NCI-H82 treated with DMSO at 0.1 percent for 48 hours (cell line): Measurements from ENCODE around the gene SLC8A3.

Experiments
- DNase-seq: peaks from one replicate; lab custom pipeline; 2025; ENCODE audit not compliant: unreplicated experiment; lab: John Stamatoyannopoulos, UW

Gene SLC8A3

DNA sequence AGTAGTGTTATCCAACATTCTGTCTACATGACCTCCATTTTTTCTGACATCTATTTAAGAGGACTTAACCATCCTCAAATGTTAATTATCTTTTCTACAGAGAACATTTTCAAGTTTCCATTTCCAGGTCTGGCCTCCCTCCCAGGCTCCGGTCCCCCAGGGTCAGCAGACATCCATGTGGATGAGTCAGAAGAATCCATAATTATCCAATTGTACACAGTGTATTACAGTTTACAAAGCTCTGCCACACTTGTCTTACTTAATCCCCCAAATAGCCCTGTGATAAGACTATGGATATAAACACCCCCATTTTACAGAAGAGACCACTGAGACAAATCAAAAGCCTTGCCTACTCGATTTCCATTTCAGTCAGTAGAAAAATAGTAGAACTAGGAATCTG, 65.0 kb downstream of the SLC8A3 start:
- no peak for DNase-seq

DNA sequence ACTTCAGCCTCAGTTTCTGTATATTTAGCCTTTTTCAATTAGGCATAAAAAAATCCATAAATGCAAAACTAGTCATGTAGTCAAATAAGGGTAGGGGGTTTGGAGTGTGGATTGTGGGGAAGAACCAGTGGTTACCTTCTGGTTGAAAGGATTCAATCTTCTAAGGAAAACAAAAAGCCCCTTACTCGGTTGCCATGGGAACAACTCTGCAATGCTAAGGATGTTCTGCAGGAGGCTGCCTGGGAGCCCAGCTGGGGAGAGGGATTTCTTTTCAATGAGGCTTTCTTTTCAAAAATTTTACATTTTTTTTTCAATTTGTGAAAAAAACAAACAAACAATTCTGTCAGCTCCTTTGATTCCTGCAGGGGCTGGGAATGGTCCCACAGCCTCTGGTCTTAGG, 67.2 kb downstream of the SLC8A3 start:
- DNase-seq = no peak

DNA sequence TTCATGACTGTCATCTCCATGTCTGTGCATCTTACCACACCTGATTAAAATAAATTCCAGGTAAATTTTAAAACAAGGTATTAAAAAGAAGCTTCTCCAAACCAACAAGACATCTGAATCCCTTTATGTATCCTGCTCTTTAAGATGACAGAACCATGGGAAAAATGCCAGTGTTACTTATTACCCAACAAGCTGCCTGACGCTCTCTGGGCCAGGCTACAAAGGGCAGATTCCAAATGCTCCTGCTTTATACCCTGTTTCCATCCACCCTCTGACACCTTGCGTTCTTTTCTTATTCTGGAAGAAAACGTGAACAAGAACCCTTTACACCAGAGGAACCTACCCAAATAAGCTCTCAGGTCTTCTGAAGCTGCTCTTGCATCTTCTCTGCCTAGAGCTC, 70.7 kb downstream of the SLC8A3 start:
- DNase-seq = no peak

DNA sequence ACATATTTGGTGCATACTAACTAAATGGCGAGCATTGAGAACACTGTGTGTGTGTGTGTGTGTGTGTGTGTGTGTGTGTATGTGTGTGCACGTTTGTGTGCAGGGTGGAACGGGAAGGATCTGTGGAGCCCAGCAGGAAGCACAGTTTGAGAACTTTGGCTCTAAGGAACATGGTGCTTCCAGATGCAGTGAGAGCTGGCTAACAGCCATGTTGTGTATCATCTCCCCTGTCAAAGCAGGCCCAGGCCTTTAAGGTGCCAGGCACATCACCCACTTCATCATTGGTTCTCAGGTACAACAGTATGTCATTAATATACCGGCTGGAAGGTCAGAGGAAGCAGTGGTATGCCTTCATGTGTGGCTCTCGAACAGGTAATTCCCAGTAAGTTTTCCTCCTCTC, 72.5 kb downstream of the SLC8A3 start:
- DNase-seq = no peak

DNA sequence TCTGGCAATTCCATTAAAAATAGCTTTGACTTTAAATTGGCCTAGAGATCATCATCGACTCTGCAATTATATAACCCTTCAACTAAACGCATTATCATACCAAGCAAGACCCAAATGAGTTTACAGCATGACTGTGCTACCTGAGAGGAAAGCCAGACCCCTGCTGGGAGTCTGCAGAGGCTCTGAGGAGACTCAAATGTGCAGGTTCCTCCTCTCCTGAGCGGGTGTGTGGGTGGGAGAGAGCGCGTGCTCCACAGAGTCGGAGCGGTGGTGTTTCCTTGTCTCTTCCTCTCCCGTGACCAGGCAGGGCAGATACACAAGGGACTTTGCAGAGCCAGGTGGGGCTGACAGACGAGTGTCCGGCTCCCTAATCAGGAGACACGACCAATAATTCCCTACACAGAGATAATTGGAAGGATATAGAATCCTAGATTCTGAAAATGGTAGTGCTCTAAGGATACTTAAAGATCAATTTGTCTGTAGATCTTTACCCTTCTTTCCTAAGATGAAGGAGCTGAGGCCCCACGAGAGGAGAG, 74.1 kb downstream of the SLC8A3 start:
- DNase-seq = no peak

DNA sequence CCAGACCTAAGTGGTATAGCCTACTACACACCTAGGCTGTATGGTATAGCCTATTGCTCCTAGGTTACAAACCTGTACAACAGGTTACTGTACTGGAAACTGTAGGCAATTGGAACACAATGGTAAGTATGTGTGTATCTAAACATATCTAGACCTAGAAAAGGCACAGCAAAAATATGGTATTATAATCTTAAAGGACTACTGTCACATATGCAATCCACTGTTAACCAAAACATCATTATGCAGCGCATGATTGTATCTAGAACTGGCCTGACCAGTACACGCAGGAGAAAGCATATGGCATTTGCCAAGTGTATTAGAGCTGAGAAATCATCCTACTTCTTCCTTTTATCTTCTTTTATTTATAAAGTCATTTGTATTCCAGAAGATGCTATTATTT, 75.5 kb downstream of the SLC8A3 start:
- DNase-seq = no peak

DNA sequence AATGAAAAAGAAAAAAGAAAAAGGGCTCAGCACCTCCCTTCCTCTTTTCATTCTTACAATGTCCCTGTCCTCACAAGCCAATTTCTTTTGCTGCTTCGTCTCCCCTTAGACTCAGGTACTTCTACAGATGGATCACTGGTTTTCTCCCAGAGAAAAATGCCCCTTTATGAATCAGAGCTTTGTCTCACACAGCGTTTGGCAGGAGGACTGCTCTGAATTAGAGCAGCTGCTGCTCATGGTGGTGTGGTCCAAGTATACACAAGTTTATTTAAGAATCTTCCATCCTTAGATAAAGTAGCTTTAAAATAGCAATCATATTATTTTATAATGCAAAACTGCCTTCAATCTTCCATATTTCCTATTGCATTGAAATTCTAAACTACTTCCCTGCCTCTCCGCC, 80.3 kb downstream of the SLC8A3 start:
- no peak for DNase-seq

DNA sequence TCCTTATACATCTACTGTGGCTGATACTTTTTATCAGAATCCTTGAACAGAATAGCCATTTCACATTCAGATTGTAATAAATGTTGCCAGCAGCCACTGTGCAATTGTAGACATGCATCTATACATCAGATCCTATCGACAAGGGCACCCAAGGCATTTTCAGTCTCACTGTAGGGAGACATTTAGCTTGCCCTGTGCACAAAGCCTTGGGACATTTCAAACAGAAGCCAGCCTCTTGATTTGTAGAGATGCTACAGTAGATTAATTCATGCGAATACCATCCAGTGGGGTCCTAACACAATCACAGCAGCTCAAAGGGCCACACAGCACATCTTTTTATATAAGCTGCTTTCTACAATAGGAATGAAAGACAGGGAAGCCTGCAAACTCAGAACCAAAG, 81.4 kb downstream of the SLC8A3 start:
- no peak for DNase-seq

DNA sequence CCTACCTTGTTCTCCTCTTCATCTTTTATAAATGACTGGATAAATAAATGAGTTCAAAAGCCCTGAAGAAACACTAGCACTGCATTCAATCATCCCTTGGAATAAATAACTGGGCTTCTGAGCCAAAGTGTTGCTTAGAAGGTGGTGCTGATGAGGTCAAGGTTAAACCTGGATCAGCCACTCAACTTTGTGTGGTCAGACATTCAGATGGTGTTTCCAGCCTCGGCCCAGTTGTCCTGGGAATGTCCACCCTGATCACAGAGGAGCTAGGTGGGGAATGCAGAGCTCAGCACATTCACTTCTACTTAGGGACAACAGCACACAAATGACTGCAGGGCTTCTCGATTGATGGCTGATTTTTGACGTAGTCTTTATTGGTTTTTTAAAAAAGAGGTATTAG, 88.7 kb downstream of the SLC8A3 start:
- no peak for DNase-seq

DNA sequence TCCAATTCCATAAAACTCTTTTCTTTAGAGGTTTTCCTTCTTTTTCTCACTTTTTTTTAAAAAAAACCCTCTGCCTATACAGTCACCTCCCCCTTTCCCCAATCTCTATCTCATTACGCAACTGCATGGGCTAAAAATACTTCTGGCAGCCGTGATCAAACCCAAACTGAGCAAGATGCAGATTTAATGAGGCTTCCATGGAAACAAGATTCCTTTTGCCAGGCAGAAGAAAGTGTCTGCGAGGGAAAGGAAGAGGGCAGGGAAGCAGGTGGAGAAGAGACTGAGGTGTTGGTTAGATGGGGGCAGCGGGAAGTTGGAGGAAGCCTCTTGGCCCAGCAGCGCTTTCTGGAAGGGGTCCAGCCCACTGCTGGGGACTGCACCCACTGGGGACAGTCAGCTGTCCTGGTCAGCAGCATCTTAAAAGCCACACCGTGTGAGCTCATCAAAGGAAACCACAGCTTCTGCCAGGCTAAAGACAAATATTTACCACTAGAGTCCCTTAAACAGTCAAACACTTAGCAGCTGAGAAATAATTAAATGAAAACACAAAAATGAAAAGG, 90.4 kb downstream of the SLC8A3 start:
- DNase-seq = no peak

DNA sequence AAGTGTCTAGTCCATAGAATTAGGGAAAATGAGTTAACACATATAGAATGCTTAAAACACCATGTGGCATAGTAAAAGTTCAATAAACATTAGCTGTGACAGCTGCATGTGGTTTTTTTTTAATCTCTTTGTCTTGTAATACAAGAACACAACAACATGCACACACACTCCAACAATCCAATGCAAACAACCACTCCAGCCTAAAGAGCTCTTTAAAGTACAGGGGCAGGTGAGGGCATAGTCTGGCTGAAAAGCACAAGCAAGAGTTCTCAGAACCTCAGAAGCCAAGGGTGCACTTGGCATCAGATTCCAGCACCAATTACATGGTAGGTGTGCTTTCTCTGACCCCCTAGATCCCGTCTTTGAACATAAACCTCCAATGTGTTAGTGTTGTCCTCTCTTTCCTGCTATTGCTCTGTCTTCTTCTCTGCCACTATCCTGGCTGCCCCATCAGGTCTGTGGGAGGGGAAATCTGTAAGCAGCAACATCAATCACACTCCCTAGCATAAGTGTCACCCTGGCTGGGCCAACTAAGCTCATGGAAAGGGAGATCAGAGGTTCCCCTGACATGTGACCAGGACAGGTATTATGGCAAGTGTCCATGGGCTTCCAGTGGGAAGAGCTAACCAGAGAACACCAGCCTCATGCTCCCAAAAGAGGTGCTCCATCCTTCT, 91.0 kb downstream of the SLC8A3 start:
- no peak for DNase-seq

DNA sequence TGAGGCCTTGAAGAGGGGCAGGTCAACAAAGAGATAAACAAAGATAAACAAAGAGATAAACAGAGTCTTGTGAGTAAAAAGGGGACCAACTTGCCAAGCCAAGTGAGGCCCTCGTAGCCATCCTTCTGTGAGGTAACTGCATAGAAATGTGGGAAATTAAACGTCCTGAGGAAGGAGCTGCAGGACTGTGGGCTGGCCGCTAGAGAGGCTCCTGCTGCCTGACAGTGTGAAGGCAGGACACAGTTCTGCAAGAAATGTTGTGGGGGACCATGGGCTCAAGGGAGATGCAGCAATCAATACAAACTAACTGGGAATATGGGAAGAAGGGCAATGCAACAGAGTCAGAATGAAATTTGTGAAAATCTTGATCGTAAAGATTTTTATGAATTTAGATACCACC, 91.9 kb downstream of the SLC8A3 start:
- DNase-seq = no peak

DNA sequence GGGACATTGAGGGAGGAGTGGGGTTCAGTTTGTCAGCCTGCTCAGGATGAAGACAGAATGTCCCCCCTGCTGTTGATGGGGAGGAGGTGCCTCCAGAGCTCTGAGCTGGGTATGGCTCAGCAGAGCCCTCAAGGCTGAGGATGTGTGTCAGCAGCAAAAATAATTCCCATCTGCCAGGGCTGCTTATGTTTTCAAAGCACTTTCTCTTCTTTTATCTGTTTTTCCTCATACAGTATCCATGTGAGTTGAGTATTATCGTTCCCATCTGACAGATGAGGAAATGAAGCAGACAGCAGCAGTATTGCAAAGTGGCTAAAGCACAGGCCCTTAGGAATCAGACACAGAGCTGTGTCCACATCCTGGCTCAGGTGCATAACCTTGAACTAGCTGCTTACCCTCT, 94.1 kb downstream of the SLC8A3 start:
- no peak for DNase-seq

DNA sequence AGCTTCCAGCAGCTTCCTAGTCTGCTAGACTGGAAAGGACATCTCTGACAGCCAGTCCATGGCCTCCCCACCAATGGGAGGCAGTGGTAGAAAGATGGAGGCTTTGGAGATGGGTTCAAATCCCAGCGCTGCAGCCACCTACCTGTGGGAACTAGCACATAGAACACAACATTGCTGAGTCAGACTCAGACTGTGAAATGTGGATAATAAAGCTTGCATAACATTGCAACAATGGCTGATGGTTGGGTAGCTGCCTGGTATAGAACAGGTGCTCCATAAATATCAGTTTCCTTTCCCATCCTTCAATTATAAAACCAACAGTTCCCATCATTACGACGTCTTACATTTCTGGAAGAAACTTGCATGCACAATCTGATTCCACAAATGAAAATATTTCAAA, 94.6 kb downstream of the SLC8A3 start:
- DNase-seq = no peak

DNA sequence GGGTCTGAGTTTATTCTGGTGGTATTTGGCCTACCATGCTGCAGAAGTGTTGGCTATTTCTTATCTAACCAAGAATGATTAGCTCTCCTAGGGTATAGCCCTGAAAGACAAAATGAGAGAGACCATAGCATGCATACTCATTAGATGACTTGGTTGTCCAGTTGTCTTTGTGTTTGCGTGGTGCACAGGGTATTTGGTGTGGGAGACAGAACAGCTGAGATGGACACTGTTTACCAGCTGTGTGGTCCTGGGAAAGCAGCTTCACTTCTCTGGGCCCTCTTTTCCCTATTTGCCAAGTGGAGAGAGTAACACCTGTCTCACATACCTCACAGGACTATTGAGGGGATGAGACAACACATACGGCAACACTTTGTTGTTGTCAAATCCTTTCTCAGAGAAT, 95.6 kb downstream of the SLC8A3 start:
- DNase-seq = no peak

DNA sequence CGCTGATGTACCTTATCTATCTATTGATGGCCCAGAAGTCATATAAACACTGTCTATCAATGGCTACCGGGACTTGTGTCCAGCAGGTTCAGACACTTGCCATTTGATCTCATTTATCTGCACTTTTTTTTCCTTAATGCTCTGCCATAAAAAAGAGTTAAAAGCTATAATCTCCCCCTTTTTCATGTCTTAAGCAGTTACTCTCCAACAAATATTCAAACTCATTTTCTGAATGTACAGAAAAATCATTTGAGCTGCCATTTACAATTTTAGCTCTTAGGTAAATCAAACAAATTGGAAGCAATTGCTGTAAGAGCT, 101.4 kb downstream of the SLC8A3 start:
- no peak for DNase-seq

DNA sequence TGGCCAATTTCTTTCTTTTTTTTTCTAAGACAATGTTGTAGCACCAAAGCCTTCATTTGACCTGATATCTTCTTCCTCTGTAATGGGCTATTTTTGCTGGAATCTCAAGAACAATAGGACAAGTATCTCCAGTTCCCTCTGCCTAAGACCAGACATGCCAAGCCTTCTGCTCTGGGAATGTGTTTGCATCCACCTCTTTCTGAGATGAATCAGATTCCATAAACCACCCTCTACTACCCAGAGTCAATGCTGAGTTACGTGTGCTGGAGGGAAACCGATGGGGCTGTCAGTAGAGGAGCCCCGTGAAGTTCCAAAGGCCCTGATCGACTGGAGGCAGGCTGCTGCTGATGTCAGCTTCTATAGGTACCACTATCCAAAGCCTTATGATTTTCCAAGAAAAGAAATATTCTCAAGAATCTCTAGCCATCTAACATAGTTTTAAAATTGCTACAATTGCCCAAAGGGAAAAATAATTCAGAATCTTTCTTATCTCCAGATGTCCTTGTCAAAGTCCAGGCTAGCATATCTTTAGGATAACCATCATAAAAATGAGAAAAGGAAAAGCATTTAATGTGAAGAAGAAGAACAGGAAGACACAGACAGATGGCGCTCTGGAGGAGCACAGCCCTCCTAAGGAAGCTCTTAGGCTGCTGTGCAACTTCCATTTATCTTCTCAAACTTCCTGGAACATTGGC, 101.9 kb downstream of the SLC8A3 start:
- DNase-seq = no peak

DNA sequence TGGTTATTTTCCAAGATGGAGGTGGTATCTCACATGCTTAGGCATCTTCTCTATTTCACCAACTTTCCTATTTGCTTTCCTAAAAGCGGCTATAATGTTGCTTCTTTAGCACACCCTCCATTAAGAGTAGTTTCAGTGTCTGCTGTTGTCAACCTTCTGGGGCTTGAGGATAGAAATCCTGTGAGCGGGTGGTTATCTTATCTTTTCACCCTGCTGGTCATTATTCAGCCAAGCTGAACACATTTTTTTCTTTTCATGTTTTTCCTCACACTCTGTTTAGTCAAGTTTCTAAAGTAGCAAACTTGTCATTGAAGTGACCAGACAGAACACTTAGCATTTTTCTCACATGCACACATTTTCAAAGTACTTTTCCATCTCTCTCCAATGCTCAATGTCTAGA, 104.5 kb downstream of the SLC8A3 start:
- DNase-seq = no peak

DNA sequence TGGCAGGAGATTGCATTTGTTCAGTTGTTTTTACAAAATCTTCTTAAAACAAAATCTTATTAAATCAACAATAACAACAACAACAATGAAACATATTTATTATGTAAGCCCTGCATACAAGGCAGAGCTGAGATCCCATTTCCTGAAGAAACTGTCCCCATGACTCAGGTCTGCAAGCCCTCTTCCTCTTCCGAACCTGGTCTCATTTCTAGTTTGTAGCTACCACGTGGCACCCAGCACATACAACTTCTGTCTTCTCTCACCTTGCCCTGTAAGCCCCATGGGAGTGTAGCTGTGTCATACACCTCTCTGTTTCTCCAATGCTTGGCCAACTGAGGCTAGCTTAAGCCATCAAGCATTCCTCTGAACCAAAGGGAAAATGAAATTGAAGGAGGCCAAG, 106.4 kb downstream of the SLC8A3 start:
- no peak for DNase-seq

DNA sequence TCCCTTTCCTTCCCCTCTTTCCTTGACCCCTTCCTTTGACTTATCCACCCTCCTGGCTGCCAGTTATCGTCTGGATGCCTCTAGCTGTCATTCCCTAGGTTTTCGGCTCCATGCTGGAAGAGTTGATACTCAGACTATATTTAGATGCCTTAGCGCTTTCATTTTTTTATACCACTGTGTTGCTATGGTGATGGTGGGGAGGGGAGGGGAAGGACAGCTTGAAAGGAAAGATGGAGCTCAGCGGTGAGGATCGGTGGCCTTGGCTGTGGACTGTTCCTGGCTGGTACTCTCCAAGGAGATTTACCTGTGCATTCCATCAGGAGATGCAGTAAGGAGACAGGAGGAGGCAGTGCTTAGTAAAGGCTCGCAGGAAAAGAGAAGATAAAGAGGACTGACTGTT, 108.7 kb downstream of the SLC8A3 start:
- no peak for DNase-seq

DNA sequence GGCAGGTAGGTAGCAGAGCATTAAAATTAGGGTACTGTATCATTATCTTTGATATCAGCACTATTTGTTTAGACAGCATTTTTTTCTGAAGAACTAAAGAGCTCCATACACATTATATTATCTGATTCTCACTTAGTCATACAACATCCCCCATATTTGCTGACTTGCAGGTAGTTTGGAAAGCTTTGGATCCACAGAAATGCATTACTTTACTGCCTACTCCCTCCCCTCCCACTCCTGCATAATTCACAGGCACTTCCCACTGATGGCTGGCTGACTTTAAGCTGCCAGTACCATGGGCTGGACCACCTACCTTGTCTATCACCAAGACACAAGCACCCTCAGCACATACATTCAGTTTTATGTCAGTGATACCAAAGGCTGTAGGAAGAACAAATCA, 110.4 kb downstream of the SLC8A3 start:
- no peak for DNase-seq

DNA sequence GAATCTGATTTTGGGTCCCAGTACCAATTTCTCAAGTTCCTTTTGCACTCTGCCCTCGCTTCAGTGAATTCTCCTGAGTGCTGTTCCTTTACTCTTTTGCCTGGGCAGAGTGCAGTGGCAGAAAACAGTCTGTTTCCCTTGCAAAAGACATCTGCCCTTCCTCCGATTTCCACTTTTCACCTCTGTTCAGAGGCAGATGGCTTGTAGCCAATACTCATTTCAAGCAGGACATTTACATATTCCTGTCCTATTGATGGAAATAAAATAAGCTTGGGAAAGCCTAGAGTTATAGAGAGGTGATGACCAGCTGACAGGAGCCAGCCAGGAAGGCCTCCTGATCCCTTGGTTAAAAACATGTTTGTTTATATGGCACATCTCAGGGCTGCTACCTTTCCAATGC, 111.0 kb downstream of the SLC8A3 start:
- DNase-seq = no peak

DNA sequence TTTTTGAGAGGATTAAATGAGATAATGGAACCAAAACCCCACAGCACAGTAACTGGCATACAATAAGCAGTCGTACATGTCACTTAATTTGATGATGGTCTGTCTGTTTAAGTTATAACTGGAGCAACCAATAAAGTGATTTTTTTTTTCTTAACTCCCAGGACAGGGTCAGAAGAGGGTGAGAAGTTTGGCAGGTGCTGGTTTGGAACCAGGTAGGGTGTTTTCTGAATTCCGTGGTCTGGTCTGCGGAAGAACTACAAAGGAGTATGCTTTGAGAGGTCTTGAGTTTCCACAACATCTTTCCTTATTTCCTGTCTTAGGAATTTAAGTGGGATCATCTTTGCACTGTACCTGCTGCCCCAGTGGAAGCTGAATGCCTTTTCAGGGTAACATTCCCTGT, 111.7 kb downstream of the SLC8A3 start:
- no peak for DNase-seq
